Measurements from ENCODE around the gene EIF5. TPM values are rescaled to one million over a fixed set of nuclear protein-coding genes. Genes with fewer than 3 reads are reported as not detected.

EIF5 gene
- total and polyA plus RNA-seq, 2 of the 8 experiments (the other 6 are each of a cell fraction or from before 2014, with no cell fraction given) = 179 to 323 TPM

DNA sequence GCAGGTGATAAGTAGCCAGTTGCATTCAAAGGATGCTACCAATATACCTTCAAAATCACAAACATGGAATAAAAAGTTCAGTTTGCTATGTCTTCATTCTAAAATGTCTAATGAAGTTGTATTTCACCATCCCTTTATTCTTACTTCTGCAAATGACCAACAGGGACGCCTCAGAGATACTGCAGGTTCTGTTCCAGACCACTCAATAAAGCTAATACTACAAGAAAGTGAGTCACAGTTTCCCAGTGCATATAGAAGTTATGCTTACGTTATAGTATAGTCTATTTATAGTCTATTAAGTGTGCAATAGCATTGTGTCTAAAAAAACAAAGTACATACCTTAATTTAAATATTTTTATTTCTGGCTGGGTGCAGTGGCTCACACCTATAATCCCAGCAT is 29.3 kb upstream of the EIF5 start (continued):
- TF ChIP-seq, protein P1, sequence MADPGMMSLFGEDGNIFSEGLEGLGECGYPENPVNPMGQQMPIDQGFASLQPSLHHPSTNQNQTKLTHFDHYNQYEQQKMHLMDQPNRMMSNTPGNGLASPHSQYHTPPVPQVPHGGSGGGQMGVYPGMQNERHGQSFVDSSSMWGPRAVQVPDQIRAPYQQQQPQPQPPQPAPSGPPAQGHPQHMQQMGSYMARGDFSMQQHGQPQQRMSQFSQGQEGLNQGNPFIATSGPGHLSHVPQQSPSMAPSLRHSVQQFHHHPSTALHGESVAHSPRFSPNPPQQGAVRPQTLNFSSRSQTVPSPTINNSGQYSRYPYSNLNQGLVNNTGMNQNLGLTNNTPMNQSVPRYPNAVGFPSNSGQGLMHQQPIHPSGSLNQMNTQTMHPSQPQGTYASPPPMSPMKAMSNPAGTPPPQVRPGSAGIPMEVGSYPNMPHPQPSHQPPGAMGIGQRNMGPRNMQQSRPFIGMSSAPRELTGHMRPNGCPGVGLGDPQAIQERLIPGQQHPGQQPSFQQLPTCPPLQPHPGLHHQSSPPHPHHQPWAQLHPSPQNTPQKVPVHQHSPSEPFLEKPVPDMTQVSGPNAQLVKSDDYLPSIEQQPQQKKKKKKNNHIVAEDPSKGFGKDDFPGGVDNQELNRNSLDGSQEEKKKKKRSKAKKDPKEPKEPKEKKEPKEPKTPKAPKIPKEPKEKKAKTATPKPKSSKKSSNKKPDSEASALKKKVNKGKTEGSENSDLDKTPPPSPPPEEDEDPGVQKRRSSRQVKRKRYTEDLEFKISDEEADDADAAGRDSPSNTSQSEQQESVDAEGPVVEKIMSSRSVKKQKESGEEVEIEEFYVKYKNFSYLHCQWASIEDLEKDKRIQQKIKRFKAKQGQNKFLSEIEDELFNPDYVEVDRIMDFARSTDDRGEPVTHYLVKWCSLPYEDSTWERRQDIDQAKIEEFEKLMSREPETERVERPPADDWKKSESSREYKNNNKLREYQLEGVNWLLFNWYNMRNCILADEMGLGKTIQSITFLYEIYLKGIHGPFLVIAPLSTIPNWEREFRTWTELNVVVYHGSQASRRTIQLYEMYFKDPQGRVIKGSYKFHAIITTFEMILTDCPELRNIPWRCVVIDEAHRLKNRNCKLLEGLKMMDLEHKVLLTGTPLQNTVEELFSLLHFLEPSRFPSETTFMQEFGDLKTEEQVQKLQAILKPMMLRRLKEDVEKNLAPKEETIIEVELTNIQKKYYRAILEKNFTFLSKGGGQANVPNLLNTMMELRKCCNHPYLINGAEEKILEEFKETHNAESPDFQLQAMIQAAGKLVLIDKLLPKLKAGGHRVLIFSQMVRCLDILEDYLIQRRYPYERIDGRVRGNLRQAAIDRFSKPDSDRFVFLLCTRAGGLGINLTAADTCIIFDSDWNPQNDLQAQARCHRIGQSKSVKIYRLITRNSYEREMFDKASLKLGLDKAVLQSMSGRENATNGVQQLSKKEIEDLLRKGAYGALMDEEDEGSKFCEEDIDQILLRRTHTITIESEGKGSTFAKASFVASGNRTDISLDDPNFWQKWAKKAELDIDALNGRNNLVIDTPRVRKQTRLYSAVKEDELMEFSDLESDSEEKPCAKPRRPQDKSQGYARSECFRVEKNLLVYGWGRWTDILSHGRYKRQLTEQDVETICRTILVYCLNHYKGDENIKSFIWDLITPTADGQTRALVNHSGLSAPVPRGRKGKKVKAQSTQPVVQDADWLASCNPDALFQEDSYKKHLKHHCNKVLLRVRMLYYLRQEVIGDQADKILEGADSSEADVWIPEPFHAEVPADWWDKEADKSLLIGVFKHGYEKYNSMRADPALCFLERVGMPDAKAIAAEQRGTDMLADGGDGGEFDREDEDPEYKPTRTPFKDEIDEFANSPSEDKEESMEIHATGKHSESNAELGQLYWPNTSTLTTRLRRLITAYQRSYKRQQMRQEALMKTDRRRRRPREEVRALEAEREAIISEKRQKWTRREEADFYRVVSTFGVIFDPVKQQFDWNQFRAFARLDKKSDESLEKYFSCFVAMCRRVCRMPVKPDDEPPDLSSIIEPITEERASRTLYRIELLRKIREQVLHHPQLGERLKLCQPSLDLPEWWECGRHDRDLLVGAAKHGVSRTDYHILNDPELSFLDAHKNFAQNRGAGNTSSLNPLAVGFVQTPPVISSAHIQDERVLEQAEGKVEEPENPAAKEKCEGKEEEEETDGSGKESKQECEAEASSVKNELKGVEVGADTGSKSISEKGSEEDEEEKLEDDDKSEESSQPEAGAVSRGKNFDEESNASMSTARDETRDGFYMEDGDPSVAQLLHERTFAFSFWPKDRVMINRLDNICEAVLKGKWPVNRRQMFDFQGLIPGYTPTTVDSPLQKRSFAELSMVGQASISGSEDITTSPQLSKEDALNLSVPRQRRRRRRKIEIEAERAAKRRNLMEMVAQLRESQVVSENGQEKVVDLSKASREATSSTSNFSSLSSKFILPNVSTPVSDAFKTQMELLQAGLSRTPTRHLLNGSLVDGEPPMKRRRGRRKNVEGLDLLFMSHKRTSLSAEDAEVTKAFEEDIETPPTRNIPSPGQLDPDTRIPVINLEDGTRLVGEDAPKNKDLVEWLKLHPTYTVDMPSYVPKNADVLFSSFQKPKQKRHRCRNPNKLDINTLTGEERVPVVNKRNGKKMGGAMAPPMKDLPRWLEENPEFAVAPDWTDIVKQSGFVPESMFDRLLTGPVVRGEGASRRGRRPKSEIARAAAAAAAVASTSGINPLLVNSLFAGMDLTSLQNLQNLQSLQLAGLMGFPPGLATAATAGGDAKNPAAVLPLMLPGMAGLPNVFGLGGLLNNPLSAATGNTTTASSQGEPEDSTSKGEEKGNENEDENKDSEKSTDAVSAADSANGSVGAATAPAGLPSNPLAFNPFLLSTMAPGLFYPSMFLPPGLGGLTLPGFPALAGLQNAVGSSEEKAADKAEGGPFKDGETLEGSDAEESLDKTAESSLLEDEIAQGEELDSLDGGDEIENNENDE (IDR thresholded peaks at IDR 0.05; ENCODE audit: insufficient replicate concordance, low read length) = no peak
- TF ChIP-seq POLR2AphosphoS5 (IDR thresholded peaks at IDR 0.05; ENCODE audit: low read depth, low read length) = no peak
- TF ChIP-seq SIRT6 (IDR thresholded peaks at IDR 0.05; ENCODE audit: low read length) = no peak
- no peak for TF ChIP-seq NRF1 (IDR thresholded peaks at IDR 0.05; ENCODE audit: low read depth, low read length)
- TF ChIP-seq, protein P2, sequence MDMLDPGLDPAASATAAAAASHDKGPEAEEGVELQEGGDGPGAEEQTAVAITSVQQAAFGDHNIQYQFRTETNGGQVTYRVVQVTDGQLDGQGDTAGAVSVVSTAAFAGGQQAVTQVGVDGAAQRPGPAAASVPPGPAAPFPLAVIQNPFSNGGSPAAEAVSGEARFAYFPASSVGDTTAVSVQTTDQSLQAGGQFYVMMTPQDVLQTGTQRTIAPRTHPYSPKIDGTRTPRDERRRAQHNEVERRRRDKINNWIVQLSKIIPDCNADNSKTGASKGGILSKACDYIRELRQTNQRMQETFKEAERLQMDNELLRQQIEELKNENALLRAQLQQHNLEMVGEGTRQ (IDR thresholded peaks at IDR 0.05; ENCODE audit: low read length) = no peak
